Activated naive CD8-positive, alpha-beta T cell treated with anti-CD3 and anti-CD28 coated beads for 36 hours (primary cell): Measurements from ENCODE around the gene CRYL1. TPM values are rescaled to one million over a fixed set of nuclear protein-coding genes. Genes with fewer than 3 reads are reported as not detected.

Experiments used
- DNase-seq: peaks from one replicate; pipeline ENCODE4 v3.0.0; 2021
- H3K27ac Mint-ChIP-seq: one replicate; pipeline ENCODE4 v1.8.0; 2022; ENCODE audit warnings: mild to moderate bottlenecking, moderate library complexity, mixed read lengths
- H3K27me3 Mint-ChIP-seq: one replicate; pipeline ENCODE4 v1.8.0; 2022; ENCODE audit warnings: mild to moderate bottlenecking, mixed read lengths
- H3K36me3 Mint-ChIP-seq: one replicate; pipeline ENCODE4 v1.8.0; 2021; ENCODE audit warnings: mild to moderate bottlenecking, mixed read lengths
- H3K4me1 Mint-ChIP-seq: one replicate; pipeline ENCODE4 v1.8.0; 2021; ENCODE audit warnings: mixed read lengths
- H3K4me3 Mint-ChIP-seq: one replicate; pipeline ENCODE4 v1.8.0; 2022; ENCODE audit warnings: mild to moderate bottlenecking, moderate library complexity, mixed read lengths
- H3K9me3 Mint-ChIP-seq: one replicate; pipeline ENCODE4 v1.8.0; 2022; ENCODE audit warnings: mixed read lengths
- total RNA-seq, 2 experiments: library from RNA; stranded (reverse); gene quantifications; one replicate each; pipeline ENCODE4 v1.2.3, GENCODE V29; 2021

The CRYL1 gene
- total RNA-seq, 2 experiments from 2014 or later: 5.0 to 5.2 TPM

DNA sequence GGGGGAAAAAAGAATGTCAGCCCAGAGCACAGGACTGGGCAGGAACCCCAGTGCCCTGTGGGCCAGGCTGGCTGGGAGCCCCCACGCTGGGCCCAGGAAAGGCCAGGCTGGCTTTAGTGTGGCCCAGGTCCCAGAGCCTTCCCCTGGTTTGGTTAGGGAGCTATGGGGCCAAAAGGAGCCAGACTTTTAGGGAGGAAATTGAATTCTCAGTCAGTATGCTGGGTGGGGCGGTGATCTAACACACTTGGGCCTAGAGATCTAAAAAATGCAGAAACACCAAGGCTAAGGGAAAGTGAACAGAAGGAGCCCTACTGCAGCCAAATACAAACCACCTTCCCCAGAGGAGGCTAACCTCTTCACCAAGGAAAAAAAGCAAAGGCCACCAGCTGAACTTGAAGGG lies 137.5 kb downstream of the CRYL1 start:
- no peaks in the 10 kb centered on the region for H3K9me3 Mint-ChIP-seq
- peaks cover 16% of the 10 kb centered on the region for H3K4me1 Mint-ChIP-seq
- no peaks in the 10 kb centered on the region for H3K36me3 Mint-ChIP-seq
- no peaks in the 10 kb centered on the region for H3K27me3 Mint-ChIP-seq
- H3K4me3 Mint-ChIP-seq: no peak overlapping the region
- H3K27ac Mint-ChIP-seq: peak overlapping the region; percentile 39
- DNase-seq: no peak

DNA sequence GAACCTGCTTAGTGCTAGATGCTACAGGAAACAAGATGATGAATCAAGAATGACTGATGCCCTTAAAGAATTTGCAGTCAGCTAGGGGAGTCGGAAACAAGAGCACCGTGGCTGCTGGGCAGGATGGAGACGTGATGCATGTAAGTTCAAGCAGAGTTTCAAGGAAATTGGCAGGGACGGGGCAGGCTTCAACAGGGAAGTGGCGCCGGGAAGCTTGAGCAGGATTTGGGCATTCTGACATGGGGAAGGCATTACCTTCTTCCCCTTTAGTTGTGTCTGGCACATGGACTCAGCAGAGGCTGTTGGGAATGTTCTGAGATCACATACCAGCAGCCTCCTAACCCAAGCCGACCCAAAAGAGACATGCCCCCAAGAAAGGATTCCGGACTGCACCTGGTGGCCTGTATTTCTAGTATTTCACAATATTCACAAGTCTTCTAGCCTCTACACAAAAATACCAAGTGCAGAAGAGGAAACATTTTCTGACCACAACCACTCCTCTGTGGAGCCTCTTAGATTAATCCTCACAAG lies 138.2 kb downstream of the CRYL1 start:
- H3K27me3 Mint-ChIP-seq: no peaks in the 10 kb centered on the region
- H3K4me1 Mint-ChIP-seq: peaks cover 16% of the 10 kb centered on the region
- DNase-seq: no peak
- H3K27ac Mint-ChIP-seq: peak overlapping the region; percentile 39
- no peaks in the 10 kb centered on the region for H3K36me3 Mint-ChIP-seq
- no peak overlapping the region for H3K4me3 Mint-ChIP-seq
- no peaks in the 10 kb centered on the region for H3K9me3 Mint-ChIP-seq

DNA sequence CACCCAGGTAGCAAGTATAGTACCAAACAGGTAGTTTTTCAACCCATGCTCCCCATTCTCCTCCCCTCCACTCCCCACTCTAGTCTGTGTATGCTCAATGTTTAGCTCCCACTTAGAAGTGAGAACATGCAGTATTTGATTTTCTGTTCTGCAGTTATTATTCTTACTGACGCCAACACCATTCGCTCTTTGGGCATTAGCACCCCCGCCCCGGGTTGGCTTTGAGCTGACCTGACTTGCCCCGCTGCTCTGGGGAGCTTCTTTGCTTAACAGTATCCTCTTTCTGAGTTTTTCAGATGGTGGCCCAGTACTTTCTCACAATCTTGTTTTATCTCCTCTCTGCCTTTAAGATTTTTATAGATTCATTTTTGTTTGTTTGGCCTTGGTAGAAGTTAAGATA lies 138.7 kb downstream of the CRYL1 start:
- peaks cover 16% of the 10 kb centered on the region for H3K4me1 Mint-ChIP-seq
- H3K27ac Mint-ChIP-seq: no peak overlapping the region
- no peaks in the 10 kb centered on the region for H3K9me3 Mint-ChIP-seq
- H3K4me3 Mint-ChIP-seq: no peak overlapping the region
- no peak for DNase-seq
- H3K27me3 Mint-ChIP-seq: no peaks in the 10 kb centered on the region
- H3K36me3 Mint-ChIP-seq: no peaks in the 10 kb centered on the region

DNA sequence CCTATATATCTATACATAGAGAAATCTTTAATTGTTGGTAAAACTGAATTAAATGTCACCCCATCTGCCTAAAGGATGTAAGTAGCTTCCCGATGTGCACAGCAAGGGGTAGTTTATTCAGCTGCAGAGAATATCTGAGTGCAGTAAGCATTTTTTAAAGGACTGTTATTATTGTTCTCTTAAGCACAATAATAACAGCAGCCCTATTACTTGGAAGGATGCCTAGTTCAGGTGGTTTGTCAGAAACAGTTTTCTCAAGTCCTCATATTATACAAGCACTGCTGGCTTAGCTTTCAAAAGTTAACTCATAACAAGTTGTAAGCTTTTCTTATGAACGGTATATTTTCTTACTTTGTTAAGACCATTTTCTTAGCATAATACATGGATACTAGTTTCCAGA lies 142.6 kb downstream of the CRYL1 start:
- Mint-ChIP-seq H3K4me3 (no peak overlapping the region), H3K27ac (no peak overlapping the region), H3K4me1 (peaks cover 10% of the 10 kb centered on the region), H3K9me3 (no peaks in the 10 kb centered on the region), H3K27me3 (no peaks in the 10 kb centered on the region), H3K36me3 (no peaks in the 10 kb centered on the region)
- DNase-seq: no peak

DNA sequence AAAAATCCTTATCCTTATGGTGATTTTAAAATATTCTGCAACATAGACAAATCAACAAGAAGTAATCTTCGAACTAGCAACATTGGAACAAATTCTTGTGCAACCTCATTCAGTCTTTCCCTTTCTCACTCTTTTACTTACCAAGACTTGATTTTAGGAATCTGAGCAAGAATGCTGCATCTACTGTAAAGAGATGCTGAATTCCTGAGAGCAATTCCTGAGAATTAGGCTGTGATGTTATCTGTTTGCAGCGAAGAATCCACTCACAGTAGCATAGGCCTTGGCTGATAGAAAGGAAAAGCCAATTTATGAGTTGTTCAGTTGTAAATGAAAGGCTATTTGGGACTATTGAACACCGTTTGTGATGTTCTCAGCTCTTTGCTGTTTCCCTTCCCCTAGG lies 144.3 kb downstream of the CRYL1 start:
- no peak for DNase-seq
- no peaks in the 10 kb centered on the region for H3K36me3 Mint-ChIP-seq
- H3K4me3 Mint-ChIP-seq: no peak overlapping the region
- no peak overlapping the region for H3K27ac Mint-ChIP-seq
- peaks cover 2% of the 10 kb centered on the region for H3K4me1 Mint-ChIP-seq
- no peaks in the 10 kb centered on the region for H3K27me3 Mint-ChIP-seq
- no peaks in the 10 kb centered on the region for H3K9me3 Mint-ChIP-seq

DNA sequence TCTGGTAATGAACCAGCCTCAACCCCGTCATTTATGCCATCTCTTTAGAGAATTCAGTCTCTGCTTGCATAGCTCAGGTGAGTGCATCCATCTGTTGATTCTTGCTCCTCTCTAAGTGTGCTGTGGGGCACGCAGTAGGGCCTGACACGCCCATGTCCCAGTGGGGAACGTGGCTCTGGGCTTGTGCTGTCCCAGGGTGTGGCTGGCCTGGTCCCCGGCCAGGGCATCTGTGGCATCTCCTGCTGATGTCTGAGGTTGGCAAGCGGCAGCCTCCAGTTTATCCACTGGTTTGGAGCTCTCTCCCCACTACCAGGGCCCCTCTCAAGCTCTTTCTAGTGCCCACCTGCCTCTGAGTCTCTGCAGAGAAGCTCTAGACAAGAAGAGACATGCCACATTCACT lies 146.9 kb downstream of the CRYL1 start:
- no peaks in the 10 kb centered on the region for H3K9me3 Mint-ChIP-seq
- no peaks in the 10 kb centered on the region for H3K27me3 Mint-ChIP-seq
- no peak overlapping the region for H3K4me3 Mint-ChIP-seq
- H3K4me1 Mint-ChIP-seq: peaks cover 2% of the 10 kb centered on the region
- no peak for DNase-seq
- H3K27ac Mint-ChIP-seq: no peak overlapping the region
- no peaks in the 10 kb centered on the region for H3K36me3 Mint-ChIP-seq

DNA sequence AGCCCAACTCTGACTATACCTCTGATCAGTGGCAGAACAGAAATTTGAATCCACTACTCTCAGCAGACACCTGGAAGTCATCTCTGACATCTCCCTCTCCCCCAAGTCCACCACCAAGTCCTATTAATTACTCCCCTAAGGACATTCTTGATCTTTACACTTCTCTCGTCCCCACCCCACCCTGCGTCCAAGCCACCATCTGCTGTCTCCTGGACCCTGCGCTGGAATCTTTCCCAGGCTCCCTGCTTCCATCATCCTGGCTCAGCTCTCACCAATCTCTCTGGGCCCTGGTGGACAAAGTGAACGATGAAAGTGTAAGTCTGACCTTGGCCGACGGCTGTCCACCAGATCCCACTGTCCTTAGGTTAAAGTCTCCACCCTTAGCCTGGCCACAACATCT lies 147.9 kb downstream of the CRYL1 start:
- Mint-ChIP-seq H3K36me3 (no peaks in the 10 kb centered on the region), H3K27ac (no peak overlapping the region), H3K27me3 (no peaks in the 10 kb centered on the region), H3K4me1 (no peaks in the 10 kb centered on the region), H3K9me3 (no peaks in the 10 kb centered on the region), H3K4me3 (no peak overlapping the region)
- no peak for DNase-seq

DNA sequence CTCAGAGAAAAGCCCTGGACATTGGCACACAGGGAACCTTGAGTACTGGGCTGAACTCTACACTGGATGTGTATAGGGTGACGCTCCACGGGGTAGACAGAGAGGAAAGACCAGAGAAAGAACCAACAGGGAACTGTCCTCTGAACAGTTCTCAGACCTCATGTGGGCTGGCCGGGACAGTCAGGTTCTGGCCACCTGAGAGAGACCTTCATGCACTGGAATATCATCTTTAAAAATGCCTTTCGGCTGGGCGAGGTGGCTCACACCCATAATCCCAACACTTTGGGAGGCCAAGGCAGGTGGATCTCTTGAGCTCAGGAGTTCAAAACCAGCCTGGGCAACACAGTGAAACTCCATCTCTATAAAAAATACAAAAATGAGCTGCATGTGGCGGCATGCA lies 149.8 kb downstream of the CRYL1 start:
- Mint-ChIP-seq H3K27me3 (no peaks in the 10 kb centered on the region), H3K27ac (no peak overlapping the region), H3K36me3 (no peaks in the 10 kb centered on the region), H3K4me1 (no peaks in the 10 kb centered on the region), H3K4me3 (no peak overlapping the region), H3K9me3 (no peaks in the 10 kb centered on the region)
- DNase-seq: no peak

DNA sequence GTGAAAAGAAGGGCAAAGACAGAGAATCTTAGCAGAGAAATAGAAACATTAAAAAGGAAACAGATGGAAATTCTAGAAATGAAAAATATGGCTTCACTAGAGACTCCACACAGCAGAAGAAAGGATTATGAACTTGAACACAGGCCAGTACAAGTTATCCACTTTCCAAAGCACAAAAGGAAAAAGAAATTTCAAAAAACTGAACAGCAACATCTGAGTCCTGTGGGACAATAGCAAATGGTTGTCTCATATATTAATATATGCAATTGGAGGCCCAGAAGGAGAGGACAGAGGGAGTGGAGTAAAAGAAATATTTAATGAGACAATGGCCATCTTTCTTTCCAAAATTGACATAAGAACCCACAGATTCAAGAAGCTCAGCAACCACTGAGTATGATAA lies 151.8 kb downstream of the CRYL1 start:
- Mint-ChIP-seq H3K9me3 (no peaks in the 10 kb centered on the region), H3K27me3 (peaks cover 6% of the 10 kb centered on the region), H3K27ac (no peak overlapping the region), H3K4me3 (no peak overlapping the region), H3K36me3 (no peaks in the 10 kb centered on the region), H3K4me1 (no peaks in the 10 kb centered on the region)
- no peak for DNase-seq

DNA sequence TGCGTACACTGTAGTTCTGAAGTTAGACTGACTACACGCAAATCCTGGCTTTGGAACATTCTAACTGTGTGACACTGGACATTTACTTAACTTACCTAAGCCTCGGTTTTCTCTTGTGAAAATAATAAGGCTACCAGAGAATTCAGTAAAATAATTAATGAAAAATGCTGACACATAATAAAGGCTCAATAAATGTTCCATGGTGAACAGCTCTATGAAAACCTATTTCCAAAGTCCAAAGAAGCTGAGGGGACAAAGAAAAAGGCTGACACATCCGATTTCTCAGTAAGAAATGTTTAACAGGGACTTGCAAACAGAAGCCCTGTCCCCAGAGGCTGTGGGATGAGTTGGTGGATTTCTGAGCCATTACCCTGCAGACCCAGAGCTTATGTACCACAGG lies 153.8 kb downstream of the CRYL1 start:
- Mint-ChIP-seq H3K9me3 (no peaks in the 10 kb centered on the region), H3K4me3 (no peak overlapping the region), H3K4me1 (no peaks in the 10 kb centered on the region), H3K27me3 (peaks cover 6% of the 10 kb centered on the region), H3K27ac (no peak overlapping the region), H3K36me3 (no peaks in the 10 kb centered on the region)
- no peak for DNase-seq

DNA sequence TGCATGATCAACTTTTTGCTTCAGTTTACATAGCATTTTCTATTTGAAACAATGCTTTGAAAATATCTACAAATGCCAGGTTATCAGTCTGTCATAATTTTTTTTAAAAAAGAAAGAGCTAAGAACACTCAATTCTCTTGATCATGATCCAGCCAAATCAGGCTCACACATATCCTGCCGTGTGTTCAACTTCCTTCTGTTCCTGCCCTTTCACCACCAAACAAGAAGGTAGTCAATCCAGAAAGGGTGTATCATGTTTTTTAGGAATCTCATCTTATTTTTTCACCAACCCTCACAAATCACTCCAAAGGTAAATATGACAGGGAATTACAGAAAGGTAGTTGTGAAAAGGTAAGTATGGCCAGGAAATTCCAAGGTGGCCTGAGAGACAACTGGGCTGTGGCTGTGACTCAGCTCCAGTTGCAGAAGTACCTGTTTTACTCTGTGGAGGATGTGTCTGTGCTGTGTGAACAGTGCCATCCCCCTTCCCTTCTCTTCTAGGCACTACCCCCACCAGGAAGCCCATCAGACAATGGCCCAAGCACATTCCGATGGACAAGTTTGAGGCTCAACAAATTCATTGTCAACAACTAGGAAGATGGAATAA lies 154.7 kb downstream of the CRYL1 start:
- Mint-ChIP-seq H3K36me3 (no peaks in the 10 kb centered on the region), H3K27ac (no peak overlapping the region), H3K27me3 (peaks cover 6% of the 10 kb centered on the region), H3K4me3 (no peak overlapping the region), H3K9me3 (no peaks in the 10 kb centered on the region), H3K4me1 (no peaks in the 10 kb centered on the region)
- no peak for DNase-seq

DNA sequence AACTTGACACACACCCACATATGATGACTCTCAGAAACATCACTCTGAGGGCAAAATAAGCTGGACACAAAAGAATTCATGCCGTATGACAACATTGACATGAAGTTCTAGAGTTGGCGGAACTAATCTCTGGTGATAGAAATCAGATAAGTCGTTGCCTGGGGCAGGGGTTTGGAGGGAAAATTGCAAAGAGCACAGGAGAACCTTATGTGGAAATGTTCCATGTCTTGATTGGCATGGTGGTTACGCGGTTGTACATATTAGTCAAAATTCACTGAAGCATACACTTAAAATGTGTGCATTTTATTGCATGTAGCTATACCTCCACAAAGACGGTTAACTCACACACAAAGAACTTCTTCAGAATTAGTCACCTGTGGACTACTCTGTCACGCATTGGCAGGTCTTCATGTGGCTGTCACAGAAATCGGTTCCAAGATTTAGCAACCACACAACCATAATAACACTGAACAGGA lies 155.7 kb downstream of the CRYL1 start:
- no peaks in the 10 kb centered on the region for H3K36me3 Mint-ChIP-seq
- H3K27me3 Mint-ChIP-seq: peaks cover 6% of the 10 kb centered on the region
- no peaks in the 10 kb centered on the region for H3K9me3 Mint-ChIP-seq
- DNase-seq: no peak
- no peak overlapping the region for H3K27ac Mint-ChIP-seq
- H3K4me3 Mint-ChIP-seq: no peak overlapping the region
- H3K4me1 Mint-ChIP-seq: no peaks in the 10 kb centered on the region

DNA sequence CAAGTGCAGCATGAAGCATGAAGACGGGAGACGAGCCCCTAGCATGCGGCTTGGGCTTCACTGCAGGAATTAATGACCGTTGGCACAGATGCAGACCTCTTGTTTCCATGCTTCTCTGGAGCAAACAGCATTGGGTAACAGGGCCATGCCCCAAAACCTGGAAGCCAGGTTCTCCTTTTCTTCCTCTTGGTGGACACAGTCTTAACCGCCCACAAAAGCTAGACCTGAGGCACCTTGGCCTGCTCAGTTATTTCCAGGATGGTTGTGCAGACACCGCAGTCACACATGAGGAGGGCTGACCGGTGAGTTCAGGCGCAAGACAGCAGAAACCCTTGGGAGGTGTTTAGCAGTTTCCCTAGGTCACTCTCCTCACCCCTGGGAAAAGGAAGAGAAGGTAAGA lies 159.6 kb downstream of the CRYL1 start:
- DNase-seq: no peak
- Mint-ChIP-seq H3K27ac (no peak overlapping the region), H3K36me3 (no peaks in the 10 kb centered on the region), H3K27me3 (peaks cover 6% of the 10 kb centered on the region), H3K9me3 (no peaks in the 10 kb centered on the region), H3K4me1 (no peaks in the 10 kb centered on the region), H3K4me3 (no peak overlapping the region)

DNA sequence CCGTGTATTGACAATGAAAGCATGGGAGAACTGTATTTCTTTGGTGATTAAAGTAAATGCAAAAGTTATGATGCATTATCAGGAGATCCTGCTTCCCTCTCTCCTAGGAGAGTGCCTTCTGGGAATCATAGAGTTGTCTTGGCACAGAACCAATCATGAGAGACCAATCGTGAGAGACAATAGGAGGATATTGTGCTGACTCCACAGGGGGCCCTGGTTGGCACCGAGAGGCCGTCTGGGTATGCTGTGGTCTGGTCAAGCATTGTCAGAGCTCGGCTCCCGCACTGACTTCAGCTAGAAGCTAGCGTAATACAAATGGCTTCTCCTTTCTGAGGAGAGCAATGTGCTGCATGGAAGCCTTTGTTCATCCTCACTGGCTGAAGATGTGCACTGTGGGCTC lies 162.1 kb downstream of the CRYL1 start:
- H3K27me3 Mint-ChIP-seq: peaks cover 3% of the 10 kb centered on the region
- peaks cover 5% of the 10 kb centered on the region for H3K4me1 Mint-ChIP-seq
- no peaks in the 10 kb centered on the region for H3K36me3 Mint-ChIP-seq
- H3K27ac Mint-ChIP-seq: no peak overlapping the region
- no peak overlapping the region for H3K4me3 Mint-ChIP-seq
- DNase-seq: no peak
- no peaks in the 10 kb centered on the region for H3K9me3 Mint-ChIP-seq

DNA sequence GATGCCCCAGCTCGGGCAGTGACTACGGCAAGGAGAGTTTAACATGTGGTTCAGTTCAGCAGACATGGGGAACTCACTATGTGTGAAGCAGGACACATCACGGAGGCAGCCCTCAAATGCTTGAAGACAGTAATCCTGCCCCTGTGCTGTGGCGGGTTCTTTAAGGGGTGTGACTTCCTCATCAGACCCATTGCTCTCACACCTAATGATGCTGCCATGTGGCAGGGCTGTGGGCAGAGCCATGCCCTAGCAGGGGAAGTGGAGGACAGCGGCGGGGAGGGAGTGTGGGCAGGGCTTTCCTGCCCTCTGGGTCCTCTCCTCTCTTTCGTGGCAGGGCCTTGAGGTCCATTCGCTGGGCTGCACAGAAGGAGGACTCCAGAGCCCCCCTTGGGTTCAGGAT lies 162.5 kb downstream of the CRYL1 start:
- Mint-ChIP-seq H3K9me3 (no peaks in the 10 kb centered on the region), H3K4me1 (peaks cover 5% of the 10 kb centered on the region), H3K36me3 (no peaks in the 10 kb centered on the region), H3K4me3 (no peak overlapping the region), H3K27me3 (peaks cover 3% of the 10 kb centered on the region), H3K27ac (no peak overlapping the region)
- no peak for DNase-seq

DNA sequence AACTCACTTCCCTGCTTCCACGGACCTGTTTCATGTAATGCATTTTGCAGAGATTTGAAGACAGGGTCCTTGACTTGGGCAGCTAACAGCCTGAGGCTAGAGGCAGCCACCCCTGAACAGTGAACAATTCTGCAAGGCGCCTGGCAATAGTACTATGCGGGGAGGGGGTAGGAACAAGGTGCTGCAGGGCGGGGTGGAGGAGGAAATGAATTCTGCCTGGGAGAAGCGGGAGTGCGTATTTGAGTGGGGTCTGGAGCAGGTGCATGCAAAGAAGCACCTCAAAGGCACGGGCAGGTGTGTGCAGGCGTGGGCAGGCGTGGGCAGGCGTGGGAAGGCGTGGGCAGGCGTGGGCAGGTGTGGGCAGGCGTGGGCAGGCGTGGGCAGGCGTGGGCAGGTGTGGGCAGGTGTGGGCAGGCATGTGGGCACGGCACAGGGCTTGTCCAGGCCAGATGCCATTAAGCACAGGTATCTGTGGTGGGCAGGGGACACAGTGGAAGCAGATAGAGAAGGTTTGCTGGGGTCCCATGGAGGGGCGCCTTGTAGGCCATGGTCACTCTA lies 163.1 kb downstream of the CRYL1 start:
- Mint-ChIP-seq H3K9me3 (no peaks in the 10 kb centered on the region), H3K27me3 (peaks cover 3% of the 10 kb centered on the region), H3K36me3 (no peaks in the 10 kb centered on the region), H3K4me3 (no peak overlapping the region), H3K27ac (no peak overlapping the region), H3K4me1 (peaks cover 5% of the 10 kb centered on the region)
- no peak for DNase-seq
